Left renal pelvis (tissue), 4 donors: ENCODE measurements around the gene ATRN. TPM values are rescaled to one million over a fixed set of nuclear protein-coding genes. Genes with fewer than 3 reads are reported as not detected.

ENCODE experiments used
- DNase-seq, 4 donors: peaks; one replicate each; pipeline ENCODE4 v3.0.0-alpha.2; 2013; ENCODE audit warnings: low read depth in 4 of 4, low spot score in 3 of 4
- polyA plus RNA-seq, 4 donors: library from polyadenylated mRNA; unstranded; fragments of 120-200 nt; gene quantifications; one replicate each; pipeline ENCODE4 v1.2.1, GENCODE V29; 2013; ENCODE audit not compliant: insufficient read length in 4 of 4

The ATRN gene
- polyA plus RNA-seq, 4 donors = 41.0 to 57.3 (median 47.5) TPM

DNA sequence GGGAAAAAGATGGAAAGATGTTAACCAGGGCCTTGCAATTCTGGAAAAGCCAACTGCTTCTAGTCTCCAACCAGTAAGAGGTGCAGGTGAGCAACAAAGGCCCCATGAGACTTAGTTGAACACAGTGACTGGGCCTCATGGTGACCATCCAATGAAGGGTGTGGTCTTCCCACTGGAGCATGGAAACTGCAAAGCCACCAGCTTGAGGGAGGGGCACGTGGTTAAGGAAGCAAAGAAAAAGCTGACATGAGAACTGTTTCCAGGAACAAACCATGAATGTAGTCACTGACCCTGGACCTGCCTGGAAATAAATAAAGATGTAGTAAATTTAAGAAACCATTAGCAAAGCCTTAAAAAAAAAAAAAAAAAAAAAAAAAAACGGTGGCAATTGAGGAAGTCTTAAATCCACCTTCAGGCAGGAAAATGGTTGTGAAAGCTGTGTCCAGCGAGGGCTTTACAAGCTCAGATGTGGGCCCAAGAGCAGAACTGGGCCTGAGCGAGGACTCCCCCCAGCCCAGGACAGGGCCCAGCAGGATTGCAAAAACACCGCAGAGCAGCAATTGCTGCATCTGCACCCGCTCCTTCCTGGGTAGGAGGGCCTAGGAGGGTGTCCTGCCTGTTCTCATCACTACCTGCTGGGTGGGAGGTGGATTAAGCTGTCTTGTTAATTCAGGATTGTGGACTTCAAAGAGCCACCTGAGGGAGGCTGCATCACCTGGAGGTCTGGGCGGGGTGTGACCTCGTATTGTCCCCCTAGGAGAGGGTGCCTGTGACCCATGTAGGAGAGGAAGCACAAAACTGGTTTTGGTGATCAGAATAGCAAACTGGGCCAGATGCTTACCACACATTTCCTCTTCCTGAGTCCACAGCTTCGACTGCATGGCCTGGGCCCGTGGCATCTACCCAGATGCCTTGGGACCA is 182.1 kb downstream of the ATRN start:
- peak in 1 of 4 donors; percentile 27 for DNase-seq

DNA sequence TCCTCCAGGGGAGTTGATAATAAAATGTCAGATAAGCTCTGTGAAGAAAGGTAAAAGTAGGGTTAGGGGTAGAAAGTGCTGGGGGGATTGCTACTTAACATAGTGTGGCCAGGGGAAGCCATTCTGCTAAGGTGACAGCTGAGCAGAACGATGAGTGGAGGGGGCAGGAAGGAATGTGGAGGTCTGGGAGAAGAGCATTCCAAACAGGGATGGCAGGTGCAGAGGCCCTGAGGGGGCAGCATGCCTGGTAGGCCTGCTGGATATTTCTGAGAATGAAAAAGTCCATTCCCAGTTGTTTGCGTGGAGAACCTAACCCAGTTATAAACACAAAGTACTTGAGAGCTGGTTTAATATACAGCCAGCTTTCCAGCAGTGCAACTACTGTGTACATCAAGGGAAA is 183.1 kb downstream of the ATRN start:
- no peak for DNase-seq

DNA sequence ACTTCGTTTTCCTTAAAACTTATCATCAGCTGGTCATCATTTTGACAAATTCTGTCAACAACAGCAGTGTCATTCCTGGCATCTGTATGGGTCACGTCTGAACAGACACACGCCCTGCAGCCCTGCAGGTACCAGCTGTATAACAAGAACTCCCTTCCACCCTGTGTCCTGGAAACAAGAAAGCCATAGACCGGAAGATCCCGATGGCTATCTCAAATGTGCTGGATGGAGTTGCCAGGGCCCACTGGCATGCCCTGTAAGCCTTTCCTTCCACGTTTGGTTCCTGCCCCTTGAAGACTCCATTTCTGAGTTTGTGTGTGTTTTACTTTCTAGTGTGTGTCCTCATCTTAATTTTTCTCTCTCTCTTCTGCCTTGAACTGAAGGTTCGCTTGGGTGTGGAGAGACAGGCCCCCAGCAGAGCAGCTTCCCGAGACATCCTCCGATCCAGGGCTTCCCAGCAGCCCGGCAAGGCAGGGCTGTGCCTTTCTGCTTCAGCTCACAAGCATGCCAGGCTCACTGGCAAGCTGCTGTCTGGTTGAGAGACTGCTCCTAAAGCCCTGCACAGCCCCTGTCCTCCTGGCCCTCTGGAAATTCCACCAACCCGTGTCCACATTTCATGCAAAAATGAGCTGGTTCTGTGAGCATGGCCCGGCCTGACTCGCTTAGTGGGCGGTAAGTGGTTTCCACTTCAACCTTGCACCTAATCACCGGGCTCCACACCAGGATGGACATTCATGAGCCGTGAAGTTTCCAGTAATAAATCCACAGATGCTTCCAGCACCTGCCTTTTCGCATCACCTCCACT is 183.7 kb downstream of the ATRN start:
- peak in 1 of 4 donors; percentile 41 for DNase-seq

DNA sequence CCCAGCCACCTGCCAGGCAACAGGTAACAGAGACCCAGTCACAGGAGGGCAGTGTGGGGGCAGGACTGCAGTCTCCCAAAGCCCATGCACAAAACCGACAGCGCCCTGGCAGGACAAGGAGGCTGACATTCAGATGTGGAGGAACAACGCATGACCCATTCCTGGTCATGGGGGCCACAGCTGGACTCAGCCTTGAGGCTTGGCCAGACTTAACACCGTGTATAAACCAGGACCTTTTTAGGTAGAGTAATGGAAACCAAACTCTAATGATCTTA is 184.2 kb downstream of the ATRN start:
- DNase-seq = no peak

DNA sequence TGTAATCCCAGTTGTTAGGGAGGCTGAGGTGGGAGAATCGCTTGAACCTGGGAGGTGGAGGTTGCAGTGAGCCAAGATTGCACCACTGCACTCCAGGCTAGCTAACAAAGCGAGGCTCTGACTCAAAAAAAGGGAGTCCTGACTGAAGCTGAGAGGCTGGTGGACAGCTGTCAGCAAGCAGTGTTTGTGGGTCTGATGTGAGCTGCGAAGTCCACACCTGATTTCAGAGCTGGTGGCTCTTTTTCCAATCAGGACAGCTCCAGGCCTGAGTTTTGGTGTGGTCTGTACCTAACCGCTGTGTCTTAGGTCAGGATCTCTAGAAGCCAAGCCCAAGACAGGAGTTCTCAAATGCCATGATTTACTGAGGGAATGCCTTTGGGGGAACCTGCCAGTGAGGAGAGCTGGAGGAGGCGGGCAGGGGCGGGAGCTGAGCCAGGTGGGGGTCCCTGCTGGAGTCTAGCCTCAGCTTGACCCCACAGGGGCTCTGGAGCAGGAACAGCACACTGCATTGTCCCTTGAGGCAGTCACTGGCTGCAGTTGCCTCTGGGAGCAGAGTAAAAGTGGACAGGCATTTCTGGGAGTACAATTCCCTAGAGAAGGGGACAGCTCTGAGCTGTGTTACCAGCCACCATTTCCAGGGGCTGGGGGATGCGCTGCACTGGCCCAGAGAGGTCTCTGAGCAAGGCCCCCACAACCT is 187.3 kb downstream of the ATRN start:
- no peak for DNase-seq

DNA sequence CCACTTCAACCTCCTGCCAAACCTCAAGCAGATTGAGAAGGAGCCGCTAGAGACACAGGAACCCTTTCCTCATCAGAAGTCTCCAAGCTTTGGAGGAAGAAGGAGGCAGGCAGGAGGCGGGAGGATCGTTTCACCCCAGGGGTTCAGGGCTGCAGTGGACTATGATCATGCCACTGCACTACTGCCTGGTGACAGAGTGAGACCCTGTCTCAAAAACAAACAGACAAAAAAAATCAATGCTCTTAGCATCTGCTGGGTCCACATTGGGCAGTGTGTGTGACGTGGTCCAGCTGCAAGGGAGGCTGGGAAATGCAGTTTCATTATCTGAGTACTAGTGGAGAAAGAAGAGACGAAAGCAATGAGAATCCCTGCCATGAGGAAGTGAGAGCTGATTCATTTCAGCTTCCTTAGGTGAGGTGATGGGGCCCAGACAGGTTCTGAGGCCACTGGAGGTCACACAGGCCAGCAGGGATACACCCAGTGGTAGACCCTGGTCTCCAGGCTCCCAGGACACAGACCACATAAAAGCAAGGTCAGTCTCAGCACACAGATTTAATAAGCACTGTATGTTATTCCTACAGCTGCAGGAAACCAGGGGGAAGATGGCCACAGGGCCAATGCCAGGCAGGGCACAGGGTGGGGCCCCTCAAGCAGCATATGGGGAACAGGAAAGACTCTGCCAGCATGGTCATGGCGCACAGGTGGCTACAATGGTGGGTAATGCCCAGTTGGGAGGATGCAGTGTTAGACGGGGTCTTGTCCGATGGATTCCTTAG is 188.1 kb downstream of the ATRN start:
- no peak for DNase-seq

DNA sequence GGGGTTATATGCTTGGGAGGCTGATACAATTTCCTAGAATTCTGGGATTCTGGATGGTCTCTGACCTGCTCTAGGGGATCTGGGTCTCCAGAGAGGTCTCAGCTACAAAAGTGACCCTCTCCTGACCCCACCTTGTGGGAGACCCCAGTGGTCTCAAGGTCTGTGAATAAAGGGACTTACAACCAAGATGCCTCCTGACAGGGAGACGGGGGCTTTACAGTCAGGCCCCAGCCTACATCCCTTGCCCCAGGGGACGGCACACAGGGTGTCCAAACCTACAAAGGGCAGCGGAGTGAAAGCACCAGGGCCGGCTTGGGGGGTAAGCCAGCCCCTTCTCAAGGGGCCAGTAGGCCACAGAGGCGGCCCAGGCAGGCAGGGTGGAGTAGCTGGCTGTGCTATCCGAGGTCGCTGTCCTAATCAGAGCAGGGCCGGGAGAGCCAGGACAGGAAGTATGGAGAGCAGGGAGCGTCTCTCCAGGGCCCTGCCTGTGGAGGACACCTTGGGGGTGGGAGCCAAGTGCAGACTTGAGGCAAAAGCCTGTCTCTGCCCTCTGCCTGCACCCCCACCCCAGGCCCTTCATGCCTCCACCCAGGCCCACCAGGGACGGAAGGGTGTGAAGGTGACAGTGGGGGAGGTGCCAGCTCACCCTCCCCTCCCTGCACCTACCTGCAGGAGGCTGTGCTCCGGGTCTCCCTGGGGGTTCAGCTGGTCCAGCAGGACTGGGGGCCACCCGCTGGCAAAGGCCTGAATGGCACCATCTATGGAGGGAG is 188.9 kb downstream of the ATRN start:
- no peak for DNase-seq

DNA sequence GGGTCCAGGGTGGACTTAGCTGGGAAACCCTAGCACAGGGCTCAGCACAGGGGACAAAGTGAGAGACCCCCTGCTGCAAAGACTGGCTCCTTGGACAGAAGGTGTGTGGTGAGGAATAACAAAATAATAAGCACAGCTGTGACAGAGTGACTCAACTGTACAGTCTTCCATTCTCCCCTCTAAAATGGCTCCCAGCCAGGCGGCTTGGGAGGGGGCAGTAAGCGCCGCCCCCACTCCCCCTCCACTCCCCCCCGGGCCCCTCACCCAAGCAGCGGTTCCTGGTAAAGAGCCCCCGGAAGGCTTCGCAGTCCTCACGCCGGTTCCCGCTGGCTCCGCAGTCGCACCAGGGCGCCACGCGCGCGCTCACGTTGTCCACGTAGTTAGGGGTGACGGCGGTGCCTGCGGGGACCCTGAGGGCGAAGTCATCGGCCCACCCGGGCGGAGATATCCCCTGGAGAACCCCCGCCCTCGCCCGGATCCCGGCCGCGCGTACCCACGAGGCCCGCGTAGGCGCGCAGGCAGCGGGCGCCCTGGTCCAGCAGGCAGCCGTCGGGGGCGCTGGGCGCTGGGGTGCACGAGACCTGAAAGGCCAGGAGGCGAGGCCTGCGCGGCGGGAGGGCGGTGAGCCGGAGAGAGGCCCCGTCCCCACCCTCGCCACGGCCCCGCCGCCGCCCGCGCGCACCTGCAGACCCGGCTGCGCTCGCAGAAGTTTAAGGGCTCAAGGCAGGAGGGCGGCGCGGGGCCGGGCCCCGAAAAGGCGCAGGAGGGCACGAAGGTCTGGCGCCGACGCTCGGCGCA is 189.6 kb downstream of the ATRN start:
- DNase-seq = no peak

DNA sequence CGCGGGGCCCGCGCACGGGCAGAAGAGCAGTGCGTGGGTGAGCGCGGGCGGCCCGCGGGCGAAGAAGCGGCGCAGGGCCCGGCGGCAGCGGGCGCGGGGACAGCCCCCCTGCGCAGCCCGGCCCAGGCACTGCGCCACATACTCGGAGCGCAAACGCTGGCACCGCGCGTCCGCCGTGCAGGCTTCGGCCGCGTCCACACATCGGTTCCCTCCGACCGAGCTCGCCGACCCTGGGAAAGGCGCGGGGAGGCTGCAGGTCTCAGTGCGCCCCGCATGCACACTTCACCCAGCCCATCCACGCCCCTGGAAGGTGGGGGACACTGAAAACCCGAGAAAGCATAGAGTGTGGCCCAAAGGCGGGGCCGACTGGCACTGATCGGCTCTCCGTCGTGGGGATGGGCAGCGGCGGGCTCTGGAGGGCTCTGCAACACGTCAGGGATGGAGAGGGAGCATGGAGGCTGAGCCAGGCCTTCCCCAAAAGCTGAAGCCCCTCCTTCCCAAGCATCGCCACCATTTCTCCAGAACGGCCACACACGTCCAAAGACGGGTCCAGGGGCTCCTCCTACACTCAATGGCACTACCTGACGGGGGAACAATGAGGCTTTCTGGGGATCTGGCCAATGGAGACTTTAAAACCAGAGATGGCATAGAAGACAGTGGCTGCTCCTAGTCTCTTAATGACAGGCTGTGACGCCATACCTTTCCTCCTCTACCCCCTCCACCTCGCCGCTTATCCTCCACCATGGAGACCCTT is 190.4 kb downstream of the ATRN start:
- DNase-seq = no peak

DNA sequence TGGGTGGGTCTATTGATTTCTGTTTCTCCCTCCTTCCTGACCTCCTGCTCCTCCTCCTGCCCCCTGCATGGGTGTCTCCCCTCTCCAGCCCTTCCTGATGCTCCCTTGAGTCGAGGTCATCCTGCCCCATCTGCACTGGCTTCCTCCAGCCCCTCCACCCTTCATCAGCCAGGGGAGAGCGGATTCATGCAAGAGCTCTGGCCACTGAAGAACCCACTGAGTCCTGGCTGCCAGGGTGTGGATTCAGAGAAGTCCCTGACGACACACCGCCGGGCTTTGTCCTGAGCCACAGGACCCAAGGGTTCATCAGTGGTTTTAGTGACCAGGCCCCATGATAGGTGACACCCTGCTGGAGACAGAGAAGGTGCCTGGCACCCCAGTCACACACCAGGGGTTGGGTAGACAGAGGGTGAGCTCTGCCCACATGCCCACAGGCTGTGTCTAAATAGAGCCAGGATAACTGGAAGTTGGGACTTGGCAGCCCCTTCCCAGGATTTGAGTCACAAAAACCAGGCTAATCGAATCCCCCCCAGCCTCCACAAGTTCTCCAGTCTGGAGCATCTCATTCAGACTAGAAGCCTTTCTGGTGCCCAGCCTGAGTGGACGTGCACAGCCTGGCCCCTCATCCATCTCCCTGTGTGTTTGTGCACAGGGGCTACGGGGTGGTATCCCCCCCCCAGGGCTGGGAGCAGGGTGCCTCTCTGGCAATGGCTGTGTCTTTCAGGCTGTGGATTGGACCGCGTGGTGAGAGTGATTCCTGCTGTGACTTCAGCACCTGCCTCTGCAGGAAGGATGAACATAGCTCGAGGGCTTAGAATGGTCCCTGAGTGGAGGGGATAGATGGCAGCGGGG is 191.2 kb downstream of the ATRN start:
- DNase-seq = no peak

DNA sequence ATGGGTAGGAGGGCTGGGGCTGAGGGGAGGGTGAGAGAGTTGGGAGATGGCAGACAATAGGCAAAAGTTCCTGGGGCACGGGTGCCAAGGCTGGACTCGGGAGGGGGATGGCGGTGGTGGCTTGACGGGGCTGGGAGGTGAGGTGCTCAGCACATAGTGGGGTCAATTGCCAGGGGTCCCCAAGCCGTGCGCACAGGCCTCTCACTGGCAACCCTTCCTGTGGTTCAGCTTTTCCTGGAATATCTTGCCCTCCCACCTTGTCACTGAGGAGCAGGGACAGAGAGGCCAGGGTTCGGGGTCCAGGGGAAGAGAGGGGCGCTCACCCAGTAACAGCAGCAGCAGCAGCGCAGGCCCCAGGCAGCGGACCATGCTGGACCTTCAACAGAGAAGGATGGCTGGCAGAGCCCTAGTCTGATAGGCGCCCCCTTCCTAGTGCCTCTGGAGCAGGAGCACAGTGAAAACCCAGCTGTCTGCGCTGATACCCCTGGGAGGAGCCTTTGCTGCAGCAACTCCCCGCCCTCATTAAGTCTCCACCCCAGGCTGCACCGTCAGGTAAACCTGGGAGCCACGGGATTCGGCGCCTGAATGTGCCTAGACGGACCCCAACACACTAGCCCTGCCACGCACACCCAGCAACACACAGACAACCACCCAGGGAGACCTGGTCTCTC is 192.3 kb downstream of the ATRN start, which contains the start of gene GFRA4:
Gene GFRA4, minus strand, starts transcription at position 369 of the 671 bp plus-strand sequence. Its CDS starts 0 bp downstream, at position 369.
- DNase-seq = no peak

DNA sequence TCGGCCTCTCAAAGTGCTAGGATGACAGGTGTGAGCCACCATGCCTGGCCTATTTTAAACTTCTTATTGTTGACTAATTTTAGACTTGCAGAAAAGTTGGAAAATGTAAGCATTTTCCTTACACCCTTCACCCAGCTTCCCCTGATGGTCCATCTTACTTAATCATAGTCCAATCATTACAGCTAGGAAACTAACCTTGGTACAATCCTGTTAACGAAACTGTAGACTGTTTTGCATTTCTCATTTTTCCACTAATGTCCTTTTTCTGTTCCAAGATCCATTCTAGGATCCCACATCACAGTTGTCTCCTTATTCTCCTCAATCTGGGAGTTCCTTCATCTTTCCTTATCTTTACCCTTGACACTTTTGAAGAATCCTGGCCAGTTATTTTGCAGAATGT is 193.0 kb downstream of the ATRN start:
- no peak for DNase-seq

DNA sequence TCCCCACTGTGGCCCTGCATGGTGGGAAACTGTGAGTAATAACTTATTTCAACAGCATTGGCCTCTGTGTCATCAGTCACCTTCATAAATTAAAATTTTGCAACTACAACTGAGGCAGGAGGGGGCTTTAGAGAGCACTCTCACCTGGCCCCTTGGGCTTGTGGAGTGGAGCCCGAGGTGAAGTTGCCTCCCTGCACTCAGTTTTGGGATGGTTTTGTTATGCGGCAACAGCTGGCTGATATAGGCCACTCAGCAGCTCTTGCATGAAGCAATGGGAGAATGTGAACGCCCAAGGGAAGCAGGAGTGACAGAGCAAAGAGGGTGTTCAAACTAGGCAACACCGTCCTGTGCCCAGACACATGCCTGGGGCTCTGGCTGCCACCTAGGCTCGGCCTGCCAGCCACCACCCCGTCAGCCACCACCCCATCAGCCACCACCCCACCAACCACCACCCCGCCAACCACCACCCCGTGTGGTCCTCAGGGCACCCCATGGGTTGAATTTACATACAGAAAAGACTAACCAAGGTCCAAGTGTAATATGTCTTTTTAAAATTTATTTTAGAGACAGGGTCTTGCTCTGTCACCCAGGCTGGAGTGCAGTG is 196.7 kb downstream of the ATRN start:
- no peak for DNase-seq

DNA sequence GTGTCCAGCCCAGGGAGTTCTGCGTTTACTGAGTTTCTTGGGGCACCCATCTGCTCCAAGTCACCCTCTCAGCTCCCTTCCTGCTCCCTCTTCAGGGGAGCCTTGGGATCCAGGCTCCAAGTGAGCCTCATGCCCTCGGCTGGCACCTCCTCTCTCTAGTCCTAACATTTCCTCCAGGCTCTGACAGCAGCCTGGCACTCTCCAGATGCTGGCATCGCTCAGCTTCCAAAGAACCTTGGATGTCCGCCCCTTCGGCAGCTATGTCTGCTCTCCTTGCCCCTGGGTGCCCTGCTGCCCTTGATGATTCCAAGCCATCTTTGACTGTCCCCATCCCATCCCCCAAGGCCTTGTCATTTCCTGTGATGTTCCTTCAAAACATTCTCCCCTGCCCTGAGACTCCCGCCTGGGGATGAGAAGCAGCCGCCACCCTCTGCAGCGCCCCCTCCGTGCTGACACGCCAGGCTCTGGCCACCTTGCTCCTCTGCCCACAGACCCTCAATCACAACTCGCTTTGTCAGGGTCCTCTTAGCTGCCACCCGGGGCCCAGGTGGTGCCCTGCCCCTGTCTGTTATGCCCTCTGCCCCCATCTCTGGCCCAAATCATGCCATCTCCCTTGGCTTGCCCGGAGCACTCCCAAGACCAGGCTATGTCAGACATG is 199.0 kb downstream of the ATRN start:
- DNase-seq = no peak

DNA sequence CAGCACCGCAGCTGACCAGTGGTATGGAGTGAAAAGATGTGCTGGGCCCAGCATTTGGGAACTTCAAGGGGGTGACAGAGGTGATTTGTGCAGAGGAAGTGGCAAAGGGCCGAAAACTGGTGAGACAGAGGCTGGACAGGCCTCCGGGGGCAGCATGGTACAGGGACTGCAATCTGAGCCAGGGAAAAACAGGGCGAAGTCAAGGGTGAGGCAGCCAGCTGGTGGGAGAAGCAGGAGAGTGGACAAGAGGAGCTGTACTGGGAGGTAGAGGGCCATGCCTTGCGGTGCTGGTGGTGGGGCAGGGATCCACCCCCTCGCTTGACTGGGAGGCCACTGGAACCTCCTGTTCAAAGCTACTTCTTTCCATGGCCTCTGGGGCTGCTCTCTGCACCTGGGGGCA is 199.7 kb downstream of the ATRN start:
- DNase-seq = peak in 1 of 4 donors; percentile 40

DNA sequence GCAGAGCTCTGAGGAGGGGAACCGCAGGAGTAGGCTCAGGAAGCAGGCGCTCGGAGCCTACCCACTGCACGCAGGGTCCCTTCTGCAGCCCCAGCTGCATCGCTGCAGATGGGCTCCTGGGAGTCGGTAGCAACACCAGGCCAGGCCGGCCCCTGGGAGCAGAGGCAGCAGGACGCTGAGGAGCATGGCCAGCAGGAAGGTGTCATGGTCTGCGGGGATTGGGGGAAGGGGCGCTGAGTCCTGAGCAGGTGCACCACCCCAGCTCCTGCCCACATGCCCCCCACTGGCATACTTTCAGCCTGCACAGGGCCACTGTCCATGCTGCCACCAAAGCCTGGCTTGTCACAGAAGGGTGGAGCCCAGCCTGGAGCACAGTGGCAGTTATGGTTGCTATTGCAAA is 200.1 kb downstream of the ATRN start:
- no peak for DNase-seq
